Hematopoietic multipotent progenitor cell treated with erythropoietin and hydrocortisone succinate and interleukin-3 and kit ligand, for 6 days (in vitro differentiated cells): Measurements from ENCODE around the gene FCHSD2.
A peak's percentile ranks its signal among the peaks of the same experiment; 100 is the strongest.
"Not testable (repeated sequence)": the region's sequence is repeated elsewhere in the genome, so short reads cannot be mapped to it uniquely, and the experiment has no call there.

Source experiments
- DNase-seq: peaks from one replicate; pipeline ENCODE4 v3.0.0-alpha.2; 2015

Gene FCHSD2

GRCh38 chr11:72813740-72814285 is 328.3 kb downstream of the FCHSD2 start:
- DNase-seq: peak; percentile 90

- DNase-seq: peak; percentile 87
These were observed 329.0 kb downstream of the FCHSD2 start for GRCh38 chr11:72812967-72813739.

- no peak for DNase-seq
These were observed 329.5 kb downstream of the FCHSD2 start for GRCh38 chr11:72812604-72812966.

GRCh38 chr11:72811686-72812085 is 330.4 kb downstream of the FCHSD2 start:
- not testable (repeated sequence) for DNase-seq

GRCh38 chr11:72808331-72808798 is 333.8 kb downstream of the FCHSD2 start:
- DNase-seq: peak; percentile 0

- peak; percentile 66 for DNase-seq
These were observed 334.3 kb downstream of the FCHSD2 start for GRCh38 chr11:72807792-72808191.

GRCh38 chr11:72807021-72807693 is 335.0 kb downstream of the FCHSD2 start:
- peak; percentile 85 for DNase-seq

GRCh38 chr11:72806378-72806777 is 335.7 kb downstream of the FCHSD2 start:
- peak; percentile 12 for DNase-seq

- peak; percentile 62 for DNase-seq
These were observed 336.9 kb downstream of the FCHSD2 start for GRCh38 chr11:72805216-72805615.

- DNase-seq: no peak
These were observed 339.3 kb downstream of the FCHSD2 start for GRCh38 chr11:72802822-72803221.

GRCh38 chr11:72799441-72799840 is 342.7 kb downstream of the FCHSD2 start:
- peak; percentile 8 for DNase-seq

- no peak for DNase-seq
These were observed 343.8 kb downstream of the FCHSD2 start for GRCh38 chr11:72798361-72798760.

- peak; percentile 99 for DNase-seq
These were observed 348.4 kb downstream of the FCHSD2 start, which contains the start of gene STARD10 for GRCh38 chr11:72793425-72794367. TSS of gene STARD10 (minus strand) at chr11:72794047. CDS start at chr11:72781181, 12,866 bp downstream.

GRCh38 chr11:72793076-72793424 is 349.1 kb downstream of the FCHSD2 start:
- no peak for DNase-seq

GRCh38 chr11:72792437-72793021 is 349.6 kb downstream of the FCHSD2 start:
- DNase-seq: no peak

- DNase-seq: not testable (repeated sequence)
These were observed 350.9 kb downstream of the FCHSD2 start for GRCh38 chr11:72791228-72791627.

- no peak for DNase-seq
These were observed 352.5 kb downstream of the FCHSD2 start for GRCh38 chr11:72789493-72790131.

GRCh38 chr11:72788241-72788640 is 353.9 kb downstream of the FCHSD2 start:
- DNase-seq: no peak

GRCh38 chr11:72787216-72788104 is 354.7 kb downstream of the FCHSD2 start:
- peak; percentile 69 for DNase-seq
